K562 (cell line): ENCODE data around the gene CBX8. TPM values are rescaled to one million over a fixed set of nuclear protein-coding genes. Genes with fewer than 3 reads are reported as not detected.
A peak's percentile ranks its signal among the peaks of the same experiment; 100 is the strongest.

Experiments used
- ETV6 ChIP-seq, 3 experiments: fragments of 150-350 bp in 1 of 3; sonication (generic) in 1 of 3; formaldehyde crosslinking in 1 of 3; IDR thresholded peaks; 2 replicates each; pipeline versions ENCODE4 v1.6.1 to v1.8.0; 2014 to 2022; ENCODE audit warnings: borderline replicate concordance in 2 of 3, low read depth in 2 of 3, antibody characterized with exemption in 1 of 3, low read length in 1 of 3, mild to moderate bottlenecking in 1 of 3, missing genetic modification reagents in 1 of 3
- FIP1L1 ChIP-seq: fragments of 200-400 bp; formaldehyde crosslinking; IDR thresholded peaks from 2 replicates; pipeline ENCODE4 v1.6.1; 2018; ENCODE audit warnings: mild to moderate bottlenecking, low read depth, low read length; ENCODE audit not compliant: poor library complexity, severe bottlenecking
- MTF1 ChIP-seq: fragments of 250-450 bp; sonication (Bioruptor Pico); IDR thresholded peaks from 2 replicates; pipeline ENCODE4 v1.9.0; 2021; ENCODE audit warnings: moderate library complexity, mild to moderate bottlenecking, inconsistent platforms, borderline replicate concordance
- NR1H2 ChIP-seq: sonication (generic); formaldehyde crosslinking; IDR thresholded peaks from 2 replicates; pipeline ENCODE4 v1.4.0; 2020; ENCODE audit warnings: mild to moderate bottlenecking, missing genetic modification reagents
- NR2F6 ChIP-seq: fragments of 450-650 bp; formaldehyde crosslinking; IDR thresholded peaks from 2 replicates; pipeline ENCODE4 v1.4.0; 2020; ENCODE audit warnings: mild to moderate bottlenecking
- PHB ChIP-seq: fragments of 250-450 bp; sonication (Bioruptor Pico); IDR thresholded peaks from 2 replicates; pipeline ENCODE4 v1.5.0; 2021
- RBFOX2 ChIP-seq: fragments of 200-400 bp; formaldehyde crosslinking; IDR thresholded peaks from 2 replicates; pipeline ENCODE4 v1.6.1; 2017; ENCODE audit warnings: low read depth, mild to moderate bottlenecking, low read length, moderate library complexity
- SIN3A ChIP-seq, 2 experiments: fragments of 150-350 bp in 1 of 2; IDR thresholded peaks; 2 replicates each; pipeline ENCODE4 v1.6.1; 2011 to 2016; ENCODE audit warnings: borderline replicate concordance in 2 of 2, low read depth in 2 of 2, low read length in 2 of 2, mild to moderate bottlenecking in 2 of 2, moderate library complexity in 2 of 2; ENCODE audit not compliant: control insufficient read depth in 1 of 2
- ZNF586 ChIP-seq: fragments of 450-650 bp; formaldehyde crosslinking; conservative IDR thresholded peaks from 2 replicates; pipeline ENCODE4 v1.4.0; 2020; ENCODE audit warnings: mild to moderate bottlenecking, moderate library complexity
- polyA plus RNA-seq, 8 experiments: library from polyadenylated mRNA; depleted of rRNA in 4 of 8; stranded (reverse) in 5 of 8; unstranded in 3 of 8; fragments of >200 nt; fragmentation: Nextera tagmentation in 2 of 8; fragmentation: Illumina TruSeq in 1 of 8; extraction: Ambion mirVana in 2 of 8; extraction: Trizol in 1 of 8; gene quantifications; 2 replicates each; pipeline versions ENCODE4 v1.2.1 to v1.2.3, GENCODE V29; 2011 to 2014; ENCODE audit warnings: inconsistent platforms in 1 of 8, missing spikeins in 1 of 8
- total RNA-seq, 7 experiments: library from RNA; depleted of rRNA in 6 of 7; stranded (reverse); fragments of >200 nt in 6 of 7; fragmentation: Illumina TruSeq in 2 of 7; extraction: Trizol in 2 of 7; gene quantifications; 2 replicates each; pipeline versions ENCODE4 v1.2.1 to v1.2.3, GENCODE V29; 2011 to 2021; ENCODE audit warnings: low replicate concordance in 1 of 7
- TF ChIP-seq, protein P1 (sequence below): sonication (generic); formaldehyde crosslinking; IDR thresholded peaks from 2 replicates; pipeline ENCODE4 v1.8.0; 2023; ENCODE audit warnings: missing genetic modification reagents, mild to moderate bottlenecking, borderline replicate concordance
- TF ChIP-seq, protein P2 (sequence below): fragments of 250-450 bp; sonication (Bioruptor Pico); IDR thresholded peaks from 2 replicates; pipeline ENCODE4 v1.8.0; 2022; ENCODE audit warnings: inconsistent platforms
- TF ChIP-seq, protein P3 (sequence below): fragments of 450-650 bp; formaldehyde crosslinking; IDR thresholded peaks from 2 replicates; pipeline ENCODE4 v1.4.0; 2022; ENCODE audit warnings: mild to moderate bottlenecking, moderate library complexity
- TF ChIP-seq, protein P4 (sequence below), 2 experiments: fragments of 450-650 bp; IDR thresholded peaks; 2 replicates each; pipeline ENCODE4 v1.6.1; 2018; ENCODE audit warnings: mild to moderate bottlenecking in 2 of 2, low read depth in 1 of 2; ENCODE audit not compliant: partially characterized antibody in 2 of 2

The CBX8 gene
- total and polyA plus RNA-seq, 9 of the 15 experiments (the other 6 are each of a cell fraction or from before 2014, with no cell fraction given): 0.08 to 11.9 (median 2.6) TPM

DNA sequence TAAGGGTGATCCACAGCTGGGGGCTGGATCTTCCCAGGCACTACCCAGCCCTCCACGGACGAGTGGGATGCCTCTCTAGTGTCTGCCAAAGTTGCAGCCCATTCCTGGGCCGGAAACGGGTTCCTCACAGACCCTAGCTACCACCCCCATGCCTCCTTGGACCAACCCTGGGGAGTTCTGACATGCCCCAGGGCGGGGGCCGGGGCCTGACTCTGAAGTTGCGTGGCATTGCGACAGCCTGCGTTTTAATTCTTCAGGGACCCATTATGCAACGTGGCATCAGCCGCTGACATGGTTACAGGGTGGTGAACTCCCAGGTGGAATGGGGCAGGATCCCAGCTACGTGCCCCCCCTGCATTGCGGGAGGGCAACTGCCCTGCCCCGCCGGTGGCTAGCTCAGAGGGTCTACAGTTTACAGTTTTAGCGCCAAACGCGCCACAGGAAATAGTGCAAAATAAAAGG lies 39.7 kb upstream of the CBX8 start (continued):
- TF ChIP-seq, protein P1, sequence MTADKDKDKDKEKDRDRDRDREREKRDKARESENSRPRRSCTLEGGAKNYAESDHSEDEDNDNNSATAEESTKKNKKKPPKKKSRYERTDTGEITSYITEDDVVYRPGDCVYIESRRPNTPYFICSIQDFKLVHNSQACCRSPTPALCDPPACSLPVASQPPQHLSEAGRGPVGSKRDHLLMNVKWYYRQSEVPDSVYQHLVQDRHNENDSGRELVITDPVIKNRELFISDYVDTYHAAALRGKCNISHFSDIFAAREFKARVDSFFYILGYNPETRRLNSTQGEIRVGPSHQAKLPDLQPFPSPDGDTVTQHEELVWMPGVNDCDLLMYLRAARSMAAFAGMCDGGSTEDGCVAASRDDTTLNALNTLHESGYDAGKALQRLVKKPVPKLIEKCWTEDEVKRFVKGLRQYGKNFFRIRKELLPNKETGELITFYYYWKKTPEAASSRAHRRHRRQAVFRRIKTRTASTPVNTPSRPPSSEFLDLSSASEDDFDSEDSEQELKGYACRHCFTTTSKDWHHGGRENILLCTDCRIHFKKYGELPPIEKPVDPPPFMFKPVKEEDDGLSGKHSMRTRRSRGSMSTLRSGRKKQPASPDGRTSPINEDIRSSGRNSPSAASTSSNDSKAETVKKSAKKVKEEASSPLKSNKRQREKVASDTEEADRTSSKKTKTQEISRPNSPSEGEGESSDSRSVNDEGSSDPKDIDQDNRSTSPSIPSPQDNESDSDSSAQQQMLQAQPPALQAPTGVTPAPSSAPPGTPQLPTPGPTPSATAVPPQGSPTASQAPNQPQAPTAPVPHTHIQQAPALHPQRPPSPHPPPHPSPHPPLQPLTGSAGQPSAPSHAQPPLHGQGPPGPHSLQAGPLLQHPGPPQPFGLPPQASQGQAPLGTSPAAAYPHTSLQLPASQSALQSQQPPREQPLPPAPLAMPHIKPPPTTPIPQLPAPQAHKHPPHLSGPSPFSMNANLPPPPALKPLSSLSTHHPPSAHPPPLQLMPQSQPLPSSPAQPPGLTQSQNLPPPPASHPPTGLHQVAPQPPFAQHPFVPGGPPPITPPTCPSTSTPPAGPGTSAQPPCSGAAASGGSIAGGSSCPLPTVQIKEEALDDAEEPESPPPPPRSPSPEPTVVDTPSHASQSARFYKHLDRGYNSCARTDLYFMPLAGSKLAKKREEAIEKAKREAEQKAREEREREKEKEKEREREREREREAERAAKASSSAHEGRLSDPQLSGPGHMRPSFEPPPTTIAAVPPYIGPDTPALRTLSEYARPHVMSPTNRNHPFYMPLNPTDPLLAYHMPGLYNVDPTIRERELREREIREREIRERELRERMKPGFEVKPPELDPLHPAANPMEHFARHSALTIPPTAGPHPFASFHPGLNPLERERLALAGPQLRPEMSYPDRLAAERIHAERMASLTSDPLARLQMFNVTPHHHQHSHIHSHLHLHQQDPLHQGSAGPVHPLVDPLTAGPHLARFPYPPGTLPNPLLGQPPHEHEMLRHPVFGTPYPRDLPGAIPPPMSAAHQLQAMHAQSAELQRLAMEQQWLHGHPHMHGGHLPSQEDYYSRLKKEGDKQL (CRISPR knock-in tag): peak; percentile 79; the same call in 1 of the 2 replicates
- TF ChIP-seq RBFOX2: peak; percentile 64
- 0 out of 4 replicates have a peak, but pooled peaks of 1 of the 2 experiments have one; percentile 22 for TF ChIP-seq SIN3A (IDR thresholded peaks at IDR 0.05; ENCODE audit: borderline replicate concordance in 2 of 2, control insufficient read depth in 1 of 2, low read depth in 2 of 2, low read length in 2 of 2)
- TF ChIP-seq PHB (CRISPR knock-in tag): 0 out of 2 replicates have a peak, but pooled peaks have one; percentile 71
- TF ChIP-seq, protein P2, sequence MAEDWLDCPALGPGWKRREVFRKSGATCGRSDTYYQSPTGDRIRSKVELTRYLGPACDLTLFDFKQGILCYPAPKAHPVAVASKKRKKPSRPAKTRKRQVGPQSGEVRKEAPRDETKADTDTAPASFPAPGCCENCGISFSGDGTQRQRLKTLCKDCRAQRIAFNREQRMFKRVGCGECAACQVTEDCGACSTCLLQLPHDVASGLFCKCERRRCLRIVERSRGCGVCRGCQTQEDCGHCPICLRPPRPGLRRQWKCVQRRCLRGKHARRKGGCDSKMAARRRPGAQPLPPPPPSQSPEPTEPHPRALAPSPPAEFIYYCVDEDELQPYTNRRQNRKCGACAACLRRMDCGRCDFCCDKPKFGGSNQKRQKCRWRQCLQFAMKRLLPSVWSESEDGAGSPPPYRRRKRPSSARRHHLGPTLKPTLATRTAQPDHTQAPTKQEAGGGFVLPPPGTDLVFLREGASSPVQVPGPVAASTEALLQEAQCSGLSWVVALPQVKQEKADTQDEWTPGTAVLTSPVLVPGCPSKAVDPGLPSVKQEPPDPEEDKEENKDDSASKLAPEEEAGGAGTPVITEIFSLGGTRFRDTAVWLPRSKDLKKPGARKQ (CRISPR knock-in tag): no peak
- peak; percentile 67; the same call in 1 of the 2 replicates for TF ChIP-seq NR1H2 (CRISPR knock-in tag)
- TF ChIP-seq, protein P3, sequence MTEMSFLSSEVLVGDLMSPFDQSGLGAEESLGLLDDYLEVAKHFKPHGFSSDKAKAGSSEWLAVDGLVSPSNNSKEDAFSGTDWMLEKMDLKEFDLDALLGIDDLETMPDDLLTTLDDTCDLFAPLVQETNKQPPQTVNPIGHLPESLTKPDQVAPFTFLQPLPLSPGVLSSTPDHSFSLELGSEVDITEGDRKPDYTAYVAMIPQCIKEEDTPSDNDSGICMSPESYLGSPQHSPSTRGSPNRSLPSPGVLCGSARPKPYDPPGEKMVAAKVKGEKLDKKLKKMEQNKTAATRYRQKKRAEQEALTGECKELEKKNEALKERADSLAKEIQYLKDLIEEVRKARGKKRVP (CRISPR knock-in tag): peak; percentile 68; the same call in 1 of the 2 replicates
- 0 out of 2 replicates have a peak, but pooled peaks have one; percentile 8 for TF ChIP-seq MTF1
- 0 out of 2 replicates have a peak, but pooled peaks have one; percentile 9 for TF ChIP-seq NR2F6 (CRISPR knock-in tag)
- TF ChIP-seq, protein P4, sequence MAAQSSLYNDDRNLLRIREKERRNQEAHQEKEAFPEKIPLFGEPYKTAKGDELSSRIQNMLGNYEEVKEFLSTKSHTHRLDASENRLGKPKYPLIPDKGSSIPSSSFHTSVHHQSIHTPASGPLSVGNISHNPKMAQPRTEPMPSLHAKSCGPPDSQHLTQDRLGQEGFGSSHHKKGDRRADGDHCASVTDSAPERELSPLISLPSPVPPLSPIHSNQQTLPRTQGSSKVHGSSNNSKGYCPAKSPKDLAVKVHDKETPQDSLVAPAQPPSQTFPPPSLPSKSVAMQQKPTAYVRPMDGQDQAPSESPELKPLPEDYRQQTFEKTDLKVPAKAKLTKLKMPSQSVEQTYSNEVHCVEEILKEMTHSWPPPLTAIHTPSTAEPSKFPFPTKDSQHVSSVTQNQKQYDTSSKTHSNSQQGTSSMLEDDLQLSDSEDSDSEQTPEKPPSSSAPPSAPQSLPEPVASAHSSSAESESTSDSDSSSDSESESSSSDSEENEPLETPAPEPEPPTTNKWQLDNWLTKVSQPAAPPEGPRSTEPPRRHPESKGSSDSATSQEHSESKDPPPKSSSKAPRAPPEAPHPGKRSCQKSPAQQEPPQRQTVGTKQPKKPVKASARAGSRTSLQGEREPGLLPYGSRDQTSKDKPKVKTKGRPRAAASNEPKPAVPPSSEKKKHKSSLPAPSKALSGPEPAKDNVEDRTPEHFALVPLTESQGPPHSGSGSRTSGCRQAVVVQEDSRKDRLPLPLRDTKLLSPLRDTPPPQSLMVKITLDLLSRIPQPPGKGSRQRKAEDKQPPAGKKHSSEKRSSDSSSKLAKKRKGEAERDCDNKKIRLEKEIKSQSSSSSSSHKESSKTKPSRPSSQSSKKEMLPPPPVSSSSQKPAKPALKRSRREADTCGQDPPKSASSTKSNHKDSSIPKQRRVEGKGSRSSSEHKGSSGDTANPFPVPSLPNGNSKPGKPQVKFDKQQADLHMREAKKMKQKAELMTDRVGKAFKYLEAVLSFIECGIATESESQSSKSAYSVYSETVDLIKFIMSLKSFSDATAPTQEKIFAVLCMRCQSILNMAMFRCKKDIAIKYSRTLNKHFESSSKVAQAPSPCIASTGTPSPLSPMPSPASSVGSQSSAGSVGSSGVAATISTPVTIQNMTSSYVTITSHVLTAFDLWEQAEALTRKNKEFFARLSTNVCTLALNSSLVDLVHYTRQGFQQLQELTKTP (IDR thresholded peaks at IDR 0.05; ENCODE audit: low read depth in 1 of 2, partially characterized antibody in 2 of 2): no peak
- TF ChIP-seq FIP1L1: no peak
- TF ChIP-seq ETV6 (IDR thresholded peaks at IDR 0.05; ENCODE audit: borderline replicate concordance in 1 of 2, low read depth in 2 of 2, low read length in 1 of 2): no peak
- TF ChIP-seq ETV6 (CRISPR knock-in tag; IDR thresholded peaks at IDR 0.05; ENCODE audit: borderline replicate concordance): no peak
- TF ChIP-seq ZNF586 (CRISPR knock-in tag): peak; percentile 26; the same call in 1 of the 2 replicates
